Measurements from ENCODE around the gene PTK6.

Gene PTK6

DNA sequence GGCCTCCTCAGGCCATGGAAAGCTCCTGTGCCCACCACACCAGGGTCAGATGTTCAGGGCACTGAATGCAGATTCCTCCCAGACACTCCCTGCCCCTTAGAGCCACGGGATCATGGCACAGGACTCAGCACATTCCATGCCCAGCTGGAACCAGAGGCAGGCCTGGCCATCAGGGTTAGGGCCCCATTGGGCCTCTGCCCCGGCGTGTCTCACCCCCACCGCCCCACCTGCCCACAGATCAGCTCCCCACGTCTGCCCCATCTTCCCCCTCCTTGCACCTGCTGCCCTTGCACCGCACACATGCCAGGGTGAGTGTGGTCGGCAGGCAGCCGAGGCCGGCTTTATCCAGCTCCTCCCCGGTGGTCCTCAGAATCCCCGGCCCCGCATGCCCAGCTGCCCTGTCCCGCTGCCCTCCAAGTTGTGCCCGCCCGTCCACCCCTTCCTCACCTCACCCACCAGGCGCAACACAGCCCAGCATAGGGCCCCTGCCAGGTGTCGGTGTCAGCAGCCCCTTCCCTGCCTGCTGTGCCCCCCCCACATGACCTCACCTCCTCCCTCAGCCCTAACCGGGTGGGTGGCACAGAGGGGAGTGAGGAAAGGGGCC lies 12.6 kb upstream of the PTK6 start:
- no CpG with 5 or more reads among the region's 18 CpGs for WGBS, 2 donors (ENCODE audit: extremely low coverage in 2 of 2, insufficient read length in 2 of 2, insufficient replicate concordance in 1 of 2)
- no peaks in the 10 kb centered on the region for H3K79me1 ChIP-seq (ENCODE audit: low read depth, low read length)

DNA sequence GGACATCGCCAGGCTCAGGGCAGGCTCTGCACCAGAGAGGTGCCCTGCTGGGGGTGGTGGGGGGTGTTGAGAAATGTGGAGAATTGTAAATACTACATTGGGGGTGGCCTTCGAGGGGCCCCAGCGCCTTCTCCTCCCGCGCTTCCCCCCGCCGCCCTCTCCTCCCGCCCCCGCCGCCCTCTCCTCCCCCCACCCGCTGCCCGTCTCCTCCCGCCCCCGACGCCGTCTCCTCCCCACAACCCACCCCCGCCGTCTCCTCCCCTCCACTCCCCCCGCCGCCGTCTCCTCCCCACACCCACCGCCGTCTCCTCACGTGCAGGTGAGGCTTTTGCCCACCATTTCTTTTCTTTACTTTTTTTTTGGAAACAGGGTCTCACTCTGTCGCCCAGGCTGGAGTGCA lies 11.8 kb upstream of the PTK6 start:
- peak overlapping the region; percentile 52 for H3K23ac ChIP-seq (ENCODE audit: low read depth, low read length, poor library complexity)
- DNase-seq (ENCODE audit: low spot score): no peak
- peak overlapping the region; percentile 69 for H2BK15ac ChIP-seq (ENCODE audit: low read length)
- no CpG with 5 or more reads among the region's 25 CpGs for WGBS, 2 donors (ENCODE audit: extremely low coverage in 2 of 2, insufficient read length in 2 of 2, insufficient replicate concordance in 1 of 2)
- H2BK5ac ChIP-seq (ENCODE audit: low read length): peak overlapping the region; percentile 82
- no peak overlapping the region for H4K91ac ChIP-seq (ENCODE audit: low read depth, low read length, poor library complexity)
- H3K18ac ChIP-seq (ENCODE audit: low read length): no peak overlapping the region
- H2AFZ ChIP-seq (ENCODE audit: low read length): no peak overlapping the region
- H3K4me2 ChIP-seq (ENCODE audit: insufficient read depth, low read length, poor library complexity, severe bottlenecking): no peak overlapping the region
- no peak overlapping the region for H3K4me3 ChIP-seq (ENCODE audit: low read length in 2 of 2)
- no peak overlapping the region for H3K4ac ChIP-seq (ENCODE audit: low read length)
- H3K79me1 ChIP-seq (ENCODE audit: low read depth, low read length): no peaks in the 10 kb centered on the region
- no peak overlapping the region for H3K9ac ChIP-seq (ENCODE audit: low read depth, low read length, poor library complexity)
- H2BK120ac ChIP-seq (ENCODE audit: low read depth, low read length): no peak overlapping the region
- H3K36me3 ChIP-seq (replicated peaks in 1 of 2; ENCODE audit: control insufficient read depth in 2 of 2, insufficient read depth in 2 of 2, low read length in 2 of 2): no peaks in the 10 kb centered on the region
- H3K27ac ChIP-seq (replicated peaks; ENCODE audit: low read length): no peak overlapping the region
- no peak overlapping the region for H4K8ac ChIP-seq (ENCODE audit: low read depth, low read length)
- H3K14ac ChIP-seq (ENCODE audit: low read length): no peak overlapping the region
- H3K4me1 ChIP-seq (ENCODE audit: control insufficient read depth in 2 of 2, insufficient read depth in 1 of 2, low read depth in 1 of 2, low read length in 2 of 2): peaks cover 0 to 5% of the 10 kb centered on the region in 2 donors
- H3K9me3 ChIP-seq (replicated peaks in 1 of 2; ENCODE audit: control insufficient read depth in 2 of 2, insufficient read depth in 1 of 2, low read depth in 1 of 2, low read length in 2 of 2): no peaks in the 10 kb centered on the region
- no peak overlapping the region for H2BK12ac ChIP-seq (ENCODE audit: low read length)
- peak overlapping the region; percentile 93 for H2AK5ac ChIP-seq (ENCODE audit: low read depth, low read length)
- peaks cover 0 to 51% (median 1%) of the 10 kb centered on the region in 3 experiments for H3K27me3 ChIP-seq (ENCODE audit: control insufficient read depth in 3 of 3, insufficient read depth in 3 of 3, low read depth in 1 of 3, low read length in 3 of 3)

More for the DNA sequence above, 12.6 kb upstream of the PTK6 start:
- Histone ChIP-seq H3K9ac (ENCODE audit: low read depth, low read length, poor library complexity) (no peak overlapping the region), H2AK5ac (ENCODE audit: low read depth, low read length) (peak overlapping the region; percentile 88), H3K9me3 (replicated peaks in 1 of 2; ENCODE audit: control insufficient read depth in 2 of 2, insufficient read depth in 1 of 2, low read depth in 1 of 2, low read length in 2 of 2) (no peaks in the 10 kb centered on the region), H3K4me3 (ENCODE audit: low read length in 2 of 2) (no peak overlapping the region), H4K91ac (ENCODE audit: low read depth, low read length, poor library complexity) (no peak overlapping the region), H3K14ac (ENCODE audit: low read length) (peak overlapping the region; percentile 56), H2BK12ac (ENCODE audit: low read length) (peak overlapping the region; percentile 41), H2BK120ac (ENCODE audit: low read depth, low read length) (no peak overlapping the region), H3K23ac (ENCODE audit: low read depth, low read length, poor library complexity) (no peak overlapping the region), H3K27ac (replicated peaks; ENCODE audit: low read length) (no peak overlapping the region), H3K18ac (ENCODE audit: low read length) (peak overlapping the region; percentile 38), H4K8ac (ENCODE audit: low read depth, low read length) (peak overlapping the region; percentile 82), H2BK5ac (ENCODE audit: low read length) (no peak overlapping the region), H3K36me3 (replicated peaks in 1 of 2; ENCODE audit: control insufficient read depth in 2 of 2, insufficient read depth in 2 of 2, low read length in 2 of 2) (no peaks in the 10 kb centered on the region), H3K4me2 (ENCODE audit: insufficient read depth, low read length, poor library complexity, severe bottlenecking) (no peak overlapping the region), H3K27me3 (ENCODE audit: control insufficient read depth in 3 of 3, insufficient read depth in 3 of 3, low read depth in 1 of 3, low read length in 3 of 3) (peaks cover 0 to 44% (median 1%) of the 10 kb centered on the region in 3 experiments), H2BK15ac (ENCODE audit: low read length) (peak overlapping the region; percentile 85), H3K4ac (ENCODE audit: low read length) (peak overlapping the region; percentile 37), H2AFZ (ENCODE audit: low read length) (no peak overlapping the region), H3K4me1 (ENCODE audit: control insufficient read depth in 2 of 2, insufficient read depth in 1 of 2, low read depth in 1 of 2, low read length in 2 of 2) (peaks cover 6 to 11% of the 10 kb centered on the region in 2 donors)
- DNase-seq (ENCODE audit: low spot score): no peak

DNA sequence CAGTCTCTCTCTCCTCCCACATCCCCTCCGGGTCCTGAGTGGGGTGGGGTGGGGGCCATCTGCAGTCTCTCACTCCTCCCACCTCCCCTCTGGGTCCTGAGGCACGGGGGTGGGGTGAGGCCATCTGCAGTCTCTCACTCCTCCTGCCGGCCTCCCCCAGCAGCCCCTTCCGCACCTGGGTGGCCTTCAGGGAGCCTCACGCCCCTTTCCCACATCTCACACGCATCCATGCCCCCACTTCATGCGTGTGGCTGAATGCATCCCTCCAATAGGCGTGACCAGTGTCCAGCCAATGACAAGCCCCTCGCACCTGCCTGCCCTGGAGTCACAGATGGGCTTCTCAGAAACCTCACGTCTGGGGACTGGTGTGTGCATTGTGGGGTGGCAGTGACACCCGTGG lies 11.4 kb upstream of the PTK6 start:
- Histone ChIP-seq H3K27ac (replicated peaks; ENCODE audit: low read length) (no peak overlapping the region), H2BK15ac (ENCODE audit: low read length) (peak overlapping the region; percentile 69), H3K14ac (ENCODE audit: low read length) (peak overlapping the region; percentile 95), H2BK120ac (ENCODE audit: low read depth, low read length) (no peak overlapping the region), H2BK5ac (ENCODE audit: low read length) (peak overlapping the region; percentile 82), H3K4me1 (ENCODE audit: control insufficient read depth in 2 of 2, insufficient read depth in 1 of 2, low read depth in 1 of 2, low read length in 2 of 2) (peaks cover 0 to 5% of the 10 kb centered on the region in 2 donors), H2BK12ac (ENCODE audit: low read length) (no peak overlapping the region), H3K27me3 (ENCODE audit: control insufficient read depth in 3 of 3, insufficient read depth in 3 of 3, low read depth in 1 of 3, low read length in 3 of 3) (peaks cover 0 to 52% (median 1%) of the 10 kb centered on the region in 3 experiments), H2AK5ac (ENCODE audit: low read depth, low read length) (peak overlapping the region; percentile 93), H4K91ac (ENCODE audit: low read depth, low read length, poor library complexity) (no peak overlapping the region), H4K8ac (ENCODE audit: low read depth, low read length) (no peak overlapping the region), H3K9ac (ENCODE audit: low read depth, low read length, poor library complexity) (peak overlapping the region; percentile 84), H3K23ac (ENCODE audit: low read depth, low read length, poor library complexity) (peak overlapping the region; percentile 52), H3K36me3 (replicated peaks in 1 of 2; ENCODE audit: control insufficient read depth in 2 of 2, insufficient read depth in 2 of 2, low read length in 2 of 2) (no peaks in the 10 kb centered on the region), H3K4me3 (ENCODE audit: low read length in 2 of 2) (no peak overlapping the region), H3K4me2 (ENCODE audit: insufficient read depth, low read length, poor library complexity, severe bottlenecking) (no peak overlapping the region), H3K79me1 (ENCODE audit: low read depth, low read length) (no peaks in the 10 kb centered on the region), H2AFZ (ENCODE audit: low read length) (no peak overlapping the region), H3K18ac (ENCODE audit: low read length) (peak overlapping the region; percentile 76), H3K4ac (ENCODE audit: low read length) (no peak overlapping the region), H3K9me3 (replicated peaks in 1 of 2; ENCODE audit: control insufficient read depth in 2 of 2, insufficient read depth in 1 of 2, low read depth in 1 of 2, low read length in 2 of 2) (no peaks in the 10 kb centered on the region)
- WGBS, 2 donors (ENCODE audit: extremely low coverage in 2 of 2, insufficient read length in 2 of 2, insufficient replicate concordance in 1 of 2): no CpG with 5 or more reads among the region's 11 CpGs
- no peak for DNase-seq (ENCODE audit: low spot score)

DNA sequence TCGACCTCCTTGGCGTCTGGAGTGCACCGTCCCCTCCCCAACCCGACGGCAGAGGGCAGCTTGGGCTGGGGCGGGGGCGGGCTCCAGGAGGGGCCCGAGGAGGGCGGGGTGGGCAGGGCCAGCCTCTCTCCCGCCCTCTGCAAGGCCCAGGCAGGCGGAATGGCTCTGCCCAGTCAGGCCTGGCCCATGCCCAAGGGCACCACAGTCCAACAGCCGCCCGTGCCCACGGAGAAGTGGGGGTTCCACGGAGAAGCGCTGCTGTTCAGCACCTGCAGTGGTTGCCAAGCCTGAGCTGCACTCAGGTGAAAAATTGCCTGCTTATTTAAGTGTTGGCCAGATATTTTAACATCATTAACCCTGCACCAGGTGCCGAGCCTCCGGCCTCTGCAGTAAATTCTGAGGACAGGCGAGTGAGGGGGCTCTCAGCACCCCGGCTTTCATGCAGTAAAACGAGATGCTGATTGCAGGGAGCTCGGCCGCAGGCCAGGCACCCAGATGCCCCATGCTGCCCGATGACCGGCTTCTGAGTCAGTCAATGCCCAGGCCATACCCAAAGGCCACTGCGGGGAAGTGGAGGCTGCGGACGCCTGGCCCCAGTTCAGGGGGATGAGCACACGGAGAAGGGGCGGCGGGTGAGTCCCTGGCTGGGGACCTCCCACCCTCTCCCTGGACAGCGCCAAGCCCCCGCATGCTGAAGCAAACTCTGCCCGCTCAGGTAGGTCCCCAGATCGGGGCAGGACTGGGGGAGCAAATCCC lies 10.7 kb upstream of the PTK6 start, which contains the start of gene SRMS:
TSS of gene SRMS (minus strand) at position 25 of the 756 bp plus-strand sequence. CDS start 286 bp downstream, outside the sequence.
- Histone ChIP-seq H3K4me2 (ENCODE audit: insufficient read depth, low read length, poor library complexity, severe bottlenecking) (no peak within 1 kb of the TSS), H2BK12ac (ENCODE audit: low read length) (peak within 1 kb of the TSS; percentile 58), H3K14ac (ENCODE audit: low read length) (peak within 1 kb of the TSS; percentile 95), H2AK5ac (ENCODE audit: low read depth, low read length) (peak within 1 kb of the TSS; percentile 93), H2BK5ac (ENCODE audit: low read length) (peak within 1 kb of the TSS; percentile 82), H4K91ac (ENCODE audit: low read depth, low read length, poor library complexity) (no peak within 1 kb of the TSS), H3K36me3 (replicated peaks in 1 of 2; ENCODE audit: control insufficient read depth in 2 of 2, insufficient read depth in 2 of 2, low read length in 2 of 2) (no peaks in the 10 kb centered on the region), H3K23ac (ENCODE audit: low read depth, low read length, poor library complexity) (peak within 1 kb of the TSS; percentile 52), H3K4me3 (ENCODE audit: low read length in 2 of 2) (no peak within 1 kb of the TSS), H3K9me3 (replicated peaks in 1 of 2; ENCODE audit: control insufficient read depth in 2 of 2, insufficient read depth in 1 of 2, low read depth in 1 of 2, low read length in 2 of 2) (no peaks in the 10 kb centered on the region), H2BK120ac (ENCODE audit: low read depth, low read length) (peak within 1 kb of the TSS; percentile 72), H3K4me1 (ENCODE audit: control insufficient read depth in 2 of 2, insufficient read depth in 1 of 2, low read depth in 1 of 2, low read length in 2 of 2) (peaks cover 0 to 5% of the 10 kb centered on the region in 2 donors), H2AFZ (ENCODE audit: low read length) (no peak within 1 kb of the TSS), H2BK15ac (ENCODE audit: low read length) (peak within 1 kb of the TSS; percentile 69), H3K27ac (replicated peaks; ENCODE audit: low read length) (no peak within 1 kb of the TSS), H3K18ac (ENCODE audit: low read length) (peak within 1 kb of the TSS; percentile 85), H3K4ac (ENCODE audit: low read length) (no peak within 1 kb of the TSS), H3K27me3 (ENCODE audit: control insufficient read depth in 3 of 3, insufficient read depth in 3 of 3, low read depth in 1 of 3, low read length in 3 of 3) (peaks cover 0 to 52% (median 1%) of the 10 kb centered on the region in 3 experiments), H3K79me1 (ENCODE audit: low read depth, low read length) (no peaks in the 10 kb centered on the region), H4K8ac (ENCODE audit: low read depth, low read length) (peak within 1 kb of the TSS; percentile 17), H3K9ac (ENCODE audit: low read depth, low read length, poor library complexity) (peak within 1 kb of the TSS; percentile 84)
- no CpG with 5 or more reads among the region's 35 CpGs for WGBS, 2 donors (ENCODE audit: extremely low coverage in 2 of 2, insufficient read length in 2 of 2, insufficient replicate concordance in 1 of 2)
- no peak for DNase-seq (ENCODE audit: low spot score)

All from neuronal stem cell (in vitro differentiated cells).